Activated T-helper 9 cell treated with anti-CD3 and anti-CD28 coated beads, Interleukin-2, amount 50 U/mL, for 16 hours (primary cell): ENCODE measurements around the gene PRDX5.

Experiments
- DNase-seq: peaks from one replicate; pipeline ENCODE4 v3.0.0-alpha.2; 2020; ENCODE audit warnings: low read depth

PRDX5 gene

GRCh38 chr11:64347193-64347867 lies 29.4 kb downstream of the PRDX5 start:
- DNase-seq, result no peak

- DNase-seq, result no peak
These were observed 30.6 kb downstream of the PRDX5 start for GRCh38 chr11:64348383-64349024.

DNA sequence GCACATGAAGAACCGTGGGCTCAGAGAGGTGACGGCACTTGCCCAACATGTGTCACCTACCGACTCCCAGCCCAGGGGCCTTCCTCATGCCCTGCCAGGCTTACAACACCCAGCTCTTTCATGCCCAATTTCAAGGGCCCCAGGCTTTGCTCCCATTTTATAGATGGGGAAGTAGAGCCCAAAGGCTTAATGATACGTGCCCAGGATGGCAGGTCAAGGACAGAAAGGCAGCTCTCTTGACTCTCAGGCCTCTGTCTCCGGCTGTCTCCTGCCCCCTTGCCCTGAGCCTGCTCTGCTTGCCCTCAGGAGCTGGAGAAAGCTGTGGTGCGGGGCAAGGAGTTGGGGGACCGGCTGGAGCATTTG lies 31.1 kb downstream of the PRDX5 start:
- no peak for DNase-seq

DNA sequence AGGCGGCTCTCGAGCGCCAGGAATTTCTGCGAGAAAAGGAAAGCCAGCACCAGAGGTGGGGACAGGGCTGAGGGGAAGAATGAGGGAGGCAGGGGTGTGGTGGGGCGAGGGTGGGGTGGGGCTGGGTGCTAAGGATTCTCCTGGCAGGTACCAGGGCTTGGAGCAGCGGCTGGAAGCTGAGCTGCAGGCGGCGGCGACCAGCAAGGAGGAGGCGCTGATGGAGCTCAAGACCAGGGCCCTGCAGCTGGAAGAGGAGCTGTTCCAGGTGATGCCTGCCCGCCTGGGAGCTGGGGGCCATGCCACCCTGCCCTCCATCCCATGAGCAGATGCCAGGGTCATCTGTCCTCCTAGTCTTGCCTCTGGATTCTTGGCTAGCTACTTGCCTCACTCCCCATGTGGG lies 31.5 kb downstream of the PRDX5 start:
- DNase-seq, result no peak

DNA sequence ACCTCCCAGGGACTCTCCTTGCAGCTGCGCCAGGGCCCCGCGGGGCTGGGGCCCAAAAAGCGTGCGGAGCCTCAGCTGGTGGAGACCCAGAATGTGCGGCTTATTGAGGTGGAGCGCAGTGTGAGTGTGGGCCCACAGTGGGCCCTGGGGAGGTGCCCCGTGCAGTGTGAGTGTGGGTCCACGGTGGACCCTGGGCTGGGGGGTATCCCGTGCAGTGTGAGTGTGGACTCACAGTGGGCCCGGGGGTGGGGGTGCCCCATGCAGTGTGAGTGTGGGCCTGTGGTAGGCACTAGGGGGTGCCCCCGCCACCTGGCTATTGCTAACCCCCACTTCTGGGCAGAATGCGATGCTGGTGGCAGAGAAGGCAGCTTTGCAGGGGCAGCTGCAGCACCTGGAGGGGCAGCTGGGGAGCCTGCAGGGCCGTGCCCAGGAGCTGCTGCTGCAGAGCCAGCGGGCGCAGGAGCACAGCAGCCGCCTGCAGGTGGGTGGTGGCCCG lies 33.3 kb downstream of the PRDX5 start:
- DNase-seq, result no peak

GRCh38 chr11:64352099-64352994 lies 34.4 kb downstream of the PRDX5 start:
- no peak for DNase-seq

DNA sequence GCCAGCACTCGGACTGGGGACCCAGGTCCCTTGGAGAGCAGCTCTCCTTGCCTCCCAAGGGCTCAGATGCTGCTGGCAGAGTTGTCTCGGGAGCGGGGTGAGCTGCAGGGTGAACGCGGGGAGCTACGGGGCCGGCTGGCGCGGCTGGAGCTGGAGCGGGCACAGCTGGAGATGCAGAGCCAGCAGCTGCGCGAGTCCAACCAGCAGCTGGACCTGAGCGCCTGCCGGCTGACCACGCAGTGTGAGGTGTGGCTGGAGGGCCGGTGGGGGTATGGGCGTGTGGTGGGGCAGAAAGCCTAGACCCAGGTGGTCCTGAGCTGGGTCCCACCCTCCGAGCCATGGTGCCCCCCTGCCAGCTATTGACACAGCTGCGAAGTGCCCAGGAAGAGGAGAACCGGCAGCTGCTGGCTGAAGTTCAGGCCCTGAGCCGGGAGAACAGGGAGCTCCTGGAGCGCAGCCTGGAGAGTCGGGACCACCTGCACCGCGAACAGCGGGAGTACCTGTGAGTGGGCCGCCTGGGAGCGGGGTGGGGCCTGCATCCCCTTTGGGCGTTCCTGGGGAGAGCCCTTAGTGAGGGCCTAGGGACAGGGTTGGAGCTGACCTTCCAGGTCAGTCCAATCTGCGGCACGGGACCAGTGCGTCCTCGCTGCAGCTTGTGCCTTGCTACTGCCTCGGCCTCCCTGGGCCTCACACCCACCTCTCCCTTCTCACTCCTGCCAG lies 35.2 kb downstream of the PRDX5 start:
- DNase-seq, result no peak

GRCh38 chr11:64353715-64354506 lies 36.0 kb downstream of the PRDX5 start:
- no peak for DNase-seq

DNA sequence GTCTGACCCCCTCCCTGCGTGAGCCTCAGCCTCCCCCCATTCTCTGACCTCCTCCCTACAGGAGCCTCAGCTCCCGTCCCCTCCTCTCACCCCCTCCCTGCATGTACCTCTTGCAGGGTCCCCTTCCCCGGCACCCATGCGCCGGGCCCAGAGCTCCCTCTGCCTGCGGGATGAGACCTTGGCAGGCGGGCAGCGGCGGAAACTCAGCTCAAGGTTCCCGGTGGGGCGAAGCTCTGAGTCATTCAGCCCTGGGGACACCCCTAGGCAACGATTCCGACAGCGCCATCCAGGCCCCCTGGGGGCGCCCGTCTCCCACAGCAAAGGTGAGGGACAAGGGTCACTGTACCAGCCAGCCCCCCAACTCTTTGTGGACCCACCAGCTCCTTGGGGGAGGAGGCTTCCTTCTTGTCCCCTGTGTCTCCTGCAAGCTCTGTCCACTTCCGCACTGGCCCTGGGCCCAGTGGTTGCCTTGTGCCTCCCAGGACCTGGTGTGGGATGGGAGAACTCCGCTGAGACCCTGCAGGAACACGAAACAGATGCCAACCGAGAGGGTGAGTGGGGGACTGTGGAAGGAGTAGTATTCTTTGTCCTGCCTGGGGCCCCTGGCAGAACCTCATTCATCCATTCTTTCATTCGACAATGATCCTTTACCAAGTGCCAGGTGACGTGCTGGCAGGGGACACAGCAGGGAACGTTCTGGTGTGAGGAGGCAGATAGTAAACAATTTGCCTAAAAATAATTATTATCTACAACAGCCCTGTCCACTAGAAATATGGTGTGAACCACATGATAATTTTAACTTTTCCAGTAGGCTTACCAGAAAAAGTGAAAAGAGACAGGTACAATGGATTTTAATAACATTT lies 37.4 kb downstream of the PRDX5 start:
- no peak for DNase-seq

DNA sequence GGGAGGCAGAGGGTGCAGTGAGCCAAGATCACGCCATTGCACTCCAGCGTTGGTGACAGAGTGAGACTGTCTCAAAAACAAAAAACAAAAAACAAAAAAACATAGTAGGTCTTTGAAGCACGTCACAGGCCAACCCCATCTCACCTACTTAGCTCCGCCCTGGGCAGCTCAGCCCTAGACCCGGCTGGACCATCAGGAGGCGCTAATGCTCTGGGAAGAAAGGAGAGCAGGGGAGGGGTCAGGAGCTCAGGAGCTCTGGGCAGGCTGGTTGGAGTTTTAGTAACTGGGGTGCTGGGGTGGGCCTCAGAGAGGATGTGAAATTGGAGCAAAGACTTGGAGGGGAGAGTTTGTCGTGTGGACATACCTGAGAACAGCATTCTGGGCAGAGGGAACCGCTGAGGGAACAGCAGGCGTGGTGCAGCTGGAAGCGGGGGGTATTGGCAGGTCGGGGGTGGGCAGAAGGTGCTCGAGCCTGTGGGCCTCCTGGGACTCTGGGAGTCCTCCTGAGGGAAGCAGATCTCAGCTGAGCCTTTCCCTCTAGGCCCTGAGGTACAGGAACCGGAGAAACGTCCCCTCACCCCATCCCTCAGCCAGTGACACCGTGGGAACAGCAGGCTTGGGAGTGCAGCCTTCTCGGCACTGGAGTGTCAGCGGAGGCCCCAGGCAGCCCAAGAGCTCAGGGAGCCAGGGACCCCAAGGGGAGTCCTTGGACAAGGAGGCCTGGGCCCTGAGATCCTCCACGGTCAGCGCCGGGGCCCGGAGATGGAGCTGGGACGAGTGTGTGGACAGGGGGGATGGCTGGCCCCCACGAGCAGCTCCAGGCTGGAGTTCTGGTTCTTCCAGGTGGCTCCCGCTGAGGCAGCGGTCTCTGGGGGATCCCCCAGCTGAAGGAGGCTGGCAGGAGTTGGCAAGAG lies 38.8 kb downstream of the PRDX5 start:
- DNase-seq, result no peak

GRCh38 chr11:64357446-64357845 lies 39.5 kb downstream of the PRDX5 start:
- DNase-seq, result no peak

- DNase-seq, result no peak
These were observed 40.1 kb downstream of the PRDX5 start for GRCh38 chr11:64357904-64358535.

DNA sequence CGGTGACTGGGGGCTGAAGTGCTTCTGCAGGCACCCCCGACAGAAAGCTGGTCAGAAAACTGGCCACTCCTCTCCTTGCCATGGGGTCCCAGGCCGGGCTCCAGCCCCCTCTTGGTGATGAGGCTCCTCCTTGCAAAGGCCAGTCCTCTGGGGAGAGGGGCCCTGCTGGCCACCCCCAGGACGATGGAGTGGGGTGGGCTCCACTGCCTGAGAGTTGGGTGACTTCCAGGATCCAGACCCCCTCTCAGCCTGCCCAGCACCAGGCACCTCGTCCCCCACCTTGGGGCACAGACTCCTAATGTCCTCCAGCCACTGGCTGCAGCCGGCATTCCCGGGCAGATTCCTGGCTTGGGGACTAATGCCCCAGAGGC lies 40.6 kb downstream of the PRDX5 start:
- no peak for DNase-seq

GRCh38 chr11:64358907-64359711 lies 41.2 kb downstream of the PRDX5 start, which contains the start of gene RPS6KA4:
Gene RPS6KA4, plus strand, starts transcription at chr11:64359162. Its CDS starts 74 bp downstream, at chr11:64359236.
- peak; percentile 41 for DNase-seq

- DNase-seq, result no peak
These were observed 42.0 kb downstream of the PRDX5 start for GRCh38 chr11:64359712-64360445.

DNA sequence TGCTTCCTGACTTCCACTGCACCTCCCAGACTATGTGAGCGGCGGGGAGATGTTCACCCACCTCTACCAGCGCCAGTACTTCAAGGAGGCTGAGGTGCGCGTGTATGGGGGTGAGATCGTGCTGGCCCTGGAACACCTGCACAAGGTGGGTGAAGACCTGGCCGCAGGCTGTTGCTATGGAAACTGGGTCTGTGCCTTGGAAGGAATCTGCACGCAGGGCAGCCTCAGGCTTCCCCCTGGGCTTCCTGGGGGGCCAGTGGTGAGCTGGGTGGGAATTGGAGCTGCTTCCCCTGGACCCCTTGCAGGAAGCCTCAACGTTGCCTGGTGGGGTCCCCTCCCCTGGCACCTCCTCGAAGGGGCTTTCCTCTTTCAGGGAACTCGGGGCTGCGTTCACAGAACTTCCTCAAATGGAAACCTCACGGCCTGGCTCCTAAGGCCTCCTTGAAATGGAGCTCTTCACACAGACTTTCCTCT lies 42.6 kb downstream of the PRDX5 start:
- DNase-seq, result no peak

DNA sequence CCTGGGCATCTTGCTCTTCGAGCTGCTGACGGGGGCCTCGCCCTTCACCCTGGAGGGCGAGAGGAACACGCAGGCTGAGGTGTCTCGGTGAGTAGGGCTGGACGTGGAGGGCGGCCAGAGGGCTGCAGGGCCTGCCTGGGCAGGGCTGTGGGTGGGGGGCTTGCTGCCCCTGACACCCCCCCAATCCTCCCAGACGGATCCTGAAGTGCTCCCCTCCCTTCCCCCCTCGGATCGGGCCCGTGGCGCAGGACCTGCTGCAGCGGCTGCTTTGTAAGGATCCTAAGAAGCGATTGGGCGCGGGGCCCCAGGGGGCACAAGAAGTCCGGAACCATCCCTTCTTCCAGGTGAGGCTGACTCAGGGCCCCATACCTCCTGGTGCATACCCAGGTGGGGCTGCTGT lies 43.7 kb downstream of the PRDX5 start:
- no peak for DNase-seq
